Activated T-helper 1 cell treated with anti-CD3 and anti-CD28 coated beads, Interleukin-2, amount 50 U/mL, for 16 hours (primary cell): ENCODE results near the gene ABTB2.

Experiments
- DNase-seq, 2 donors: peaks; one replicate each; pipeline ENCODE4 v3.0.0-alpha.2; 2020; ENCODE audit warnings: low read depth in 1 of 2, low spot score in 1 of 2

ABTB2 gene

GRCh38 chr11:34343686-34344085 is 14.1 kb downstream of the ABTB2 start:
- DNase-seq = no peak

- no peak for DNase-seq
Observed at GRCh38 chr11:34343153-34343552, 14.7 kb downstream of the ABTB2 start.

GRCh38 chr11:34341931-34342533 is 15.8 kb downstream of the ABTB2 start:
- no peak for DNase-seq

- no peak for DNase-seq
Observed at GRCh38 chr11:34341096-34341495, 16.7 kb downstream of the ABTB2 start.

- DNase-seq = no peak
Observed at GRCh38 chr11:34340653-34341052, 17.2 kb downstream of the ABTB2 start.

GRCh38 chr11:34339149-34340064 is 18.4 kb downstream of the ABTB2 start:
- no peak for DNase-seq

- no peak for DNase-seq
Observed at GRCh38 chr11:34337016-34337415, 20.8 kb downstream of the ABTB2 start.

- no peak for DNase-seq
Observed at GRCh38 chr11:34335801-34336200, 22.0 kb downstream of the ABTB2 start.

- DNase-seq = no peak
Observed at GRCh38 chr11:34335331-34335730, 22.5 kb downstream of the ABTB2 start.

GRCh38 chr11:34333787-34334186 is 24.0 kb downstream of the ABTB2 start:
- DNase-seq = no peak

GRCh38 chr11:34332524-34332923 is 25.3 kb downstream of the ABTB2 start:
- DNase-seq = no peak

- DNase-seq = no peak
Observed at GRCh38 chr11:34331736-34332135, 26.1 kb downstream of the ABTB2 start.

- DNase-seq = no peak
Observed at GRCh38 chr11:34331329-34331728, 26.5 kb downstream of the ABTB2 start.

- DNase-seq = no peak
Observed at GRCh38 chr11:34330653-34331052, 27.2 kb downstream of the ABTB2 start.

- DNase-seq = no peak
Observed at GRCh38 chr11:34329876-34330275, 27.9 kb downstream of the ABTB2 start.

- no peak for DNase-seq
Observed at GRCh38 chr11:34328632-34328910, 29.2 kb downstream of the ABTB2 start.

GRCh38 chr11:34327804-34328631 is 29.8 kb downstream of the ABTB2 start:
- DNase-seq = no peak

GRCh38 chr11:34324466-34324865 is 33.3 kb downstream of the ABTB2 start:
- no peak for DNase-seq

- no peak for DNase-seq
Observed at GRCh38 chr11:34323601-34324000, 34.2 kb downstream of the ABTB2 start.

- DNase-seq = no peak
Observed at GRCh38 chr11:34318111-34319037, 39.4 kb downstream of the ABTB2 start.

- no peak for DNase-seq
Observed at GRCh38 chr11:34317666-34318065, 40.1 kb downstream of the ABTB2 start.
